ENCODE measurements around the gene RBM47. TPM values are rescaled to one million over a fixed set of nuclear protein-coding genes. Genes with fewer than 3 reads are reported as not detected.
"Not testable (repeated sequence)": the region's sequence is repeated elsewhere in the genome, so short reads cannot be mapped to it uniquely, and the experiment has no call there.

Gene RBM47
- total RNA-seq, 1 donor from 2014 or later, result 108 TPM

DNA sequence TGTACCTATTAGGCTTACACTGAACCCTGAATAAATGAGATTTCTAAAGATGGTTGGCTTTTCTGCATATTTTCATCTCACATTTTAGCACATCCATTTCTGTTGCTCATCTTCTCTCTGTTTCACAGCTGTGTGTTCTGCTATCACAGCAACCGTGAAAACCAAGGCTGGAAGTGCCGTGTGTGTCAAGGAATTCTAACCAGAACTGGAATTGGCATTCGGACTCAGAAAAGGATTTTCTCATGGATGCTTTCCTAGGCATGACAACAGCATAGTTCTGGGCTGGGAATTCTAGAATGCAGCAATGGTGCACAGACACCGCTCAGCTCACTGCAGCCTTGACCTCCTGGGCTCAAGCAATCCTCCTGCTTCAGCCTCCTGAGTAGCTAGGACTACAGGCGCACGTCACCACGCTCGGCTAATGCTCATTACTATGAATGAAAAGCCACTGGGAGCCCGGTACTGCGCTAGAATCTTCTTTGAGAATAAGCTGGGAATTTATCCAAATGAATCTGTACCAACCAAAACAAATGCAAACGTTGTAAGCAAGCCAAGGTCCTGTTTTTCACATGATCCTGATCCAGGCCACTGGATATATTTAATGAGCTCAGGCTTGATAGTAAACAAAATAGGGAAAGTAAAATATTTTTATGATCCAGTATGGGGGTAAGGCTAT, 105.2 kb downstream of the RBM47 start:
- intact Hi-C loops (cut with DNase I), result no loop called here
- Histone ChIP-seq H3K4me3 (no peak overlapping the region), H3K27ac (no peak overlapping the region), H3K27me3 (ENCODE audit: low read depth) (no peaks in the 10 kb centered on the region), H3K9me3 (no peaks in the 10 kb centered on the region), H3K36me3 (no peaks in the 10 kb centered on the region), H3K4me1 (peaks cover 12% of the 10 kb centered on the region)
- ATAC-seq (no peak), DNase-seq (no peak)
- TF ChIP-seq, protein P1, sequence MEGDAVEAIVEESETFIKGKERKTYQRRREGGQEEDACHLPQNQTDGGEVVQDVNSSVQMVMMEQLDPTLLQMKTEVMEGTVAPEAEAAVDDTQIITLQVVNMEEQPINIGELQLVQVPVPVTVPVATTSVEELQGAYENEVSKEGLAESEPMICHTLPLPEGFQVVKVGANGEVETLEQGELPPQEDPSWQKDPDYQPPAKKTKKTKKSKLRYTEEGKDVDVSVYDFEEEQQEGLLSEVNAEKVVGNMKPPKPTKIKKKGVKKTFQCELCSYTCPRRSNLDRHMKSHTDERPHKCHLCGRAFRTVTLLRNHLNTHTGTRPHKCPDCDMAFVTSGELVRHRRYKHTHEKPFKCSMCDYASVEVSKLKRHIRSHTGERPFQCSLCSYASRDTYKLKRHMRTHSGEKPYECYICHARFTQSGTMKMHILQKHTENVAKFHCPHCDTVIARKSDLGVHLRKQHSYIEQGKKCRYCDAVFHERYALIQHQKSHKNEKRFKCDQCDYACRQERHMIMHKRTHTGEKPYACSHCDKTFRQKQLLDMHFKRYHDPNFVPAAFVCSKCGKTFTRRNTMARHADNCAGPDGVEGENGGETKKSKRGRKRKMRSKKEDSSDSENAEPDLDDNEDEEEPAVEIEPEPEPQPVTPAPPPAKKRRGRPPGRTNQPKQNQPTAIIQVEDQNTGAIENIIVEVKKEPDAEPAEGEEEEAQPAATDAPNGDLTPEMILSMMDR (IDR thresholded peaks at IDR 0.05), result no peak

DNA sequence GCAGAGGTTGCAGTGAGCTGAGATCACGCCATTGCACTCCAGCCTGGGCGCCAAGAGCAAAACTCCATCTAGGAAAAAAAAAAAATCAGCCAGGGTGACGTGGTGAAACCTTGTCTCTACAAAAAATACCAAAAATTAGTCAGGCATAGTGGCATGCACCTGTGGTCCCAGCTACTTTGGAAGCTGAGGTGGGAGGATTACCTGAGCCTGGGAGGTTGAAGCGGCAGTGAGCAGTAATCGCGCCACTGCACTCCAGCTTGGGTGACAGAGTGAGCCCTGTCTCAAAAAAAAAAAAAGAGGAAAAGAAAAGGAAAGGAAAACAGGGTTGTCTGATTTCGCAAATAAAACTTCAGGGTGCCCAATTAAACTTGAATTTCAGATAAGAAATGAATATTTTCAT, 106.1 kb downstream of the RBM47 start:
- no peak for ATAC-seq
- Histone ChIP-seq H3K27me3 (ENCODE audit: low read depth) (no peaks in the 10 kb centered on the region), H3K9me3 (no peaks in the 10 kb centered on the region), H3K4me3 (no peak overlapping the region), H3K27ac (no peak overlapping the region), H3K4me1 (peaks cover 12% of the 10 kb centered on the region), H3K36me3 (no peaks in the 10 kb centered on the region)
- TF ChIP-seq, protein P1 (IDR thresholded peaks at IDR 0.05), result no peak
- intact Hi-C loops (cut with DNase I), result no loop called here
- no peak for DNase-seq

DNA sequence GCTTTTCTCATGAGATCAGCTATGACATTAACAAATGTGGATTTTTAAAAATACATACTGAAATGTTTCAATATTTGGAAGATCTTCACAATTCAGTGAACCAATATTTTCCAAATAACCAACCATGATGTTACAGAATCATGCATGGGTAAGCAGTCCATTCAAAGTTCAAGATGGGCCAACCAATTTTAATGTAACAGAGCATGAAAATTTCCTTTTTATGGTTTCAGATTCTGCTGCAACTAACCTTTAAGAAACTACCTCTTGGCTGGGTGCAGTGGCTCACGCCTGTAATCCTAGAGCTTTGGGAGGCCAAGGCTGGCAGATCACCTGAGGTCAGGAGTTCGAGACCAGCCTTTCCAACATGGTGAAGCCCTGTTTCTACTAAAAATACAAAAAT, 107.7 kb downstream of the RBM47 start:
- peaks cover 15% of the 10 kb centered on the region for H3K4me1 ChIP-seq
- no peak overlapping the region for H3K4me3 ChIP-seq
- no peak for ATAC-seq
- no peaks in the 10 kb centered on the region for H3K27me3 ChIP-seq (ENCODE audit: low read depth)
- TF ChIP-seq, protein P1 (IDR thresholded peaks at IDR 0.05), result no peak
- no peak overlapping the region for H3K27ac ChIP-seq
- intact Hi-C loops (cut with DNase I), result no loop called here
- H3K36me3 ChIP-seq, result no peaks in the 10 kb centered on the region
- H3K9me3 ChIP-seq, result no peaks in the 10 kb centered on the region
- DNase-seq, result no peak

DNA sequence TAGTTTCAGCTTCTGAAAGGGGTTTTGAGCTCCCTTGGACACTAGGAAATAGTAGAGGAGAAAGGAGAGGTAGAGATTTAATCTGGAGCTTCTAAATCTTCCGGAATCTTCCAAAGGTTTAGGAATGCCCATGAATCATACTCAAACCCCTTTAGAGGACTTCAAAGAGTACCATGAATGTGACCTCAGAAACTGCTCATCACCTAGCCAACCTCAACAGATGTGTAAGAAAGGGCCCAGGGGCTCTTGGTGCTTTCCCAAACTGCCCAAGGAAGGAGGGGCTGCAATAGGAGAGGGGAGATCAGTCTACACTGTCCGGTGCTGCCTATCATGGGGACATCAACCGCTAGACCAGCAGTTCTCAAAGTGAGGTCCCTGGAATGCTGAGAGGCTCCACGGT, 109.1 kb downstream of the RBM47 start:
- Histone ChIP-seq H3K4me3 (no peak overlapping the region), H3K4me1 (peaks cover 23% of the 10 kb centered on the region), H3K27ac (no peak overlapping the region), H3K36me3 (no peaks in the 10 kb centered on the region), H3K27me3 (ENCODE audit: low read depth) (no peaks in the 10 kb centered on the region), H3K9me3 (no peaks in the 10 kb centered on the region)
- intact Hi-C loops (cut with DNase I), result no loop called here
- DNase-seq, result no peak
- TF ChIP-seq, protein P1 (IDR thresholded peaks at IDR 0.05), result no peak
- ATAC-seq, result no peak

DNA sequence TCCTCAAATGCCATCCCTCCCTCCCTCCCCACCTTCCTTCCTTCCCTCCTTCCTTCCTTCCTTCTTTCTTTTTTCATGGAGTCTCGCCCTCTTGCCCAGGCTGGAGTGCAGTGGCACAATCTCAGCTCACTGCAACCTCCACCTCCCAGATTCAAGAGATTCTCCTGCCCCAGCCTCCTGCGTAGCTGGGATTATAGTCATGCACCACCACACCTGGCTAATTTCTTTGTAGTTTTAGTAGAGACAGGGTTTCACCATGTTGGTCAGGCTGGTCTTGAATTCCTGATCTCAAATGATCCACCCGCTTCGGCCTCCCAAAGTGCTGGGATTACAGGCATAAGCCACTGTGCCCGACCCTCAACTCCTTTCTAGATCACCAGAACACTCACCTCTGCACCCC, 112.6 kb downstream of the RBM47 start:
- H3K9me3 ChIP-seq; H3K27me3 ChIP-seq (ENCODE audit: low read depth); ATAC-seq; H3K36me3 ChIP-seq; intact Hi-C loops (cut with DNase I); DNase-seq; H3K27ac ChIP-seq; H3K4me3 ChIP-seq: not testable (repeated sequence)
- peaks cover 22% of the 10 kb centered on the region for H3K4me1 ChIP-seq

DNA sequence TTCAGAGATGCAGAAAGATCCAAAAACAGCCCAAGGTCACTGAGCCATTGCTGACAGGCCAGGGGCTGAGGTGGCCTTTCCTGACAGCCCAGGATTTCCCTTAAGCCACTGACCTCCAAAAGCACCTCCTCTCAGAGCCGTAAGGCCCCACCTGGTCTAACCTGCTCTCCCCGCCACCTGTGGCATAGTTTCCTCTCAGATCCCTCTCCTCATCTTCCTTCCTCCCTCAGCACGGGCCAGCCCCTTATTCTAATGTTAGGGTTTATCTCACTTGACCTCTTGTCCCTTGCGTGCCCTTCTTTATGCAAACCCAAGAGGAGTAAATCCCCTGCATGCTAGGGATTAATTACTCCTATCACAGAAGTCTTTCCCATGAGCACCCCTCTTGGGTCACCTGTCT, 113.0 kb downstream of the RBM47 start:
- Histone ChIP-seq H3K27ac (no peak overlapping the region), H3K27me3 (ENCODE audit: low read depth) (no peaks in the 10 kb centered on the region), H3K4me1 (peaks cover 22% of the 10 kb centered on the region), H3K36me3 (no peaks in the 10 kb centered on the region), H3K4me3 (no peak overlapping the region), H3K9me3 (no peaks in the 10 kb centered on the region)
- TF ChIP-seq, protein P1 (IDR thresholded peaks at IDR 0.05), result no peak
- ATAC-seq, result no peak
- no peak for DNase-seq
- intact Hi-C loops (cut with DNase I), result no loop called here

Data from lower lobe of right lung (tissue), 2 donors.